Suprapubic skin (tissue), 3 donors: ENCODE measurements around the gene LGI4.

Experiments
- CTCF ChIP-seq, 2 donors: fragments of 200-600 bp in 1 of 2; fragments of 450-650 bp in 1 of 2; sonication (generic) in 1 of 2; IDR thresholded peaks; one replicate each; pipeline ENCODE4 v1.5.1; 2016 to 2019; ENCODE audit warnings: antibody characterized with exemption in 2 of 2, mild to moderate bottlenecking in 1 of 2, moderate library complexity in 1 of 2
- EP300 ChIP-seq: sonication (generic); formaldehyde crosslinking; IDR thresholded peaks from one replicate; pipeline ENCODE4 v1.6.1; 2017; ENCODE audit warnings: antibody characterized with exemption
- POLR2A ChIP-seq, 2 donors: fragments of 450-650 bp; IDR thresholded peaks; one replicate each; pipeline ENCODE4 v1.6.1; 2017; ENCODE audit warnings: antibody characterized with exemption in 2 of 2, mild to moderate bottlenecking in 2 of 2, moderate library complexity in 2 of 2

DNA sequence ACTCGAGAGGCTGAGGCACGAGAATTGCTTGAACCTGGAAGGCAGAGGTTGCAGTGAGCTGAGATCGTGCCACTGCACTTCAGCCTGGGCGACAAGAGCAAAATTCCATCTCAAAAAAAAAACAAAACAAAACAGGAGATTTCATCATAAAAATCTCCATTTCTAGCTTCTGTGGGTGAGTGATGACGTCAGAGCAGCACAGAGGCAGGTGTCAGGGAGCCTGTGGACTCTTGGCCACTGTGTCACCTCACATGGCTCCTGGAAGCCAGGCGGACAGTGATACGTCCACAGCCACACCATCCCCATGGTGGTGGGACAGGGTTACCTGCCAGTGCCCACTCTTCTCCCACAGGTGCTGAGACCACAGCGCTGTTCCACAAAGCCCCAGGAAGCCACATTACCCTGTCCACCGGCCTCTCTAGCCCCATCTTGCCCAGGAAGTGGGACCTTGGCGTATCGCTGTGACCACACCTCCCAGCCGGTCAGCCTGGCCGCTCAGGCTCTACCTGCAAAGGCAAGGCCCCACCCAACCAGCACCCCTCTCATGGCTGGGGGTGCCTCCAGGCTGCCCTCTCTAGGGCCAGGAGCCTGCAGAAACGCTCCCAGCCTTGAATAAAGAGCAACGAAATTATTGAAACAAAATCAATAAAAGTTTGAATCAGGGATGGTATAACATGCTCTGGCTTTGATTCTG lies 21.7 kb downstream of the LGI4 start:
- TF ChIP-seq CTCF (IDR thresholded peaks at IDR 0.05) (no peak), POLR2A (IDR thresholded peaks at IDR 0.05) (no peak), EP300 (no peak)
